Activated T-cell treated with anti-CD3 and anti-CD28 coated beads, Interleukin-2, amount 50 U/mL, for 24 hours (primary cell): ENCODE data around the gene RAET1G.
"Not testable (repeated sequence)": the region's sequence is repeated elsewhere in the genome, so short reads cannot be mapped to it uniquely, and the experiment has no call there.

ENCODE experiments used
- DNase-seq: peaks from one replicate; pipeline ENCODE4 v3.0.0-alpha.2; 2020
- H3K27ac Mint-ChIP-seq: 2 replicates; pipeline ENCODE4 v1.8.0; 2020; ENCODE audit warnings: mild to moderate bottlenecking, mixed read lengths
- H3K27me3 Mint-ChIP-seq: 2 replicates; pipeline ENCODE4 v1.8.0; 2020; ENCODE audit warnings: mixed read lengths
- H3K36me3 Mint-ChIP-seq: 2 replicates; pipeline ENCODE4 v1.8.0; 2020; ENCODE audit warnings: low read depth, mixed read lengths
- H3K4me1 Mint-ChIP-seq: 2 replicates; pipeline ENCODE4 v1.8.0; 2020; ENCODE audit warnings: low read depth, mixed read lengths
- H3K4me3 Mint-ChIP-seq: 2 replicates; pipeline ENCODE4 v1.8.0; 2020; ENCODE audit warnings: mild to moderate bottlenecking, moderate library complexity, mixed read lengths
- H3K9me3 Mint-ChIP-seq: 2 replicates; pipeline ENCODE4 v1.8.0; 2020; ENCODE audit warnings: mixed read lengths

The RAET1G gene

DNA sequence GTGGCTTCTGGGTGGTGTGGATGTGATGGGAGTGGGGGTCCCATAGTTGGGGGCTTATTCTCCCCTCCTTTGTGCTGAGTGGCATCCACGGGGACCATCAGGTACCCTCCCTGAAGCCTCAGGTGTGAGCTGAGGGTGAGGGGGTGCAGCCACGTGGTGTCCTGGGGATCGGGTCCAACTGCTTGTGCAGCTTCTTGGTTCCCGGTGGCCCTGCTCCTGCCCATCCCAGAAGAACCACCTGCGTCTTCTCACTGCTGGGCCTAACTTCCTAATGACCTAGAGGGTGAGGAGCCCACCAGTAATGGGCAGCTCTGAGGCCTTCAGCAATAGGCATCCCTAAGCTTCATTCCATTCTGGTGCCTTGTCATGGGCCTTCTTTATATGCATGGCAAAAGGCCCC is 20.4 kb upstream of the RAET1G start:
- not testable (repeated sequence) for DNase-seq, H3K27ac Mint-ChIP-seq
- peaks cover 67% of the 10 kb centered on the region for H3K27me3 Mint-ChIP-seq

DNA sequence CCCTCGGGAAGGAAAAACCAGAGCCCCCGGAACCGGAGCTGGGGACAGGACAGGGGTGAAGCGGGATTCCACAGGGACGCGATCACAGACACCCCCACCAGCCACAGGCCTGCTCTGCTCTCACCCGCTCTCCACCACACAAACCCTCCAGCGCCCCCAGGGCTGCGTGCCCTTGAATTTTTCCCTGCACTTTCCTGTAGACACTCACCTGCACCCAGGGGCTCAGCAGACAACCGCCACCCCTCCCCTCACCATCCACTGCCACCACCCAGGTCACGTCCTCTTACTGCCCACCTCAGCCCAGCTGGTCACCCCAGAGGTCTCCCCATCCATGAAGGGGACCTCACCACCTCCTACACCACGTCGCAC is 19.5 kb upstream of the RAET1G start:
- Mint-ChIP-seq H3K9me3 (no peaks in the 10 kb centered on the region), H3K27me3 (peaks cover 68% of the 10 kb centered on the region), H3K4me1 (peaks cover 36% of the 10 kb centered on the region), H3K27ac (no peak overlapping the region), H3K36me3 (no peaks in the 10 kb centered on the region), H3K4me3 (peak overlapping the region; percentile 79)
- DNase-seq, result no peak

More for the DNA sequence above, 20.4 kb upstream of the RAET1G start:
- H3K36me3 Mint-ChIP-seq, H3K4me3 Mint-ChIP-seq, H3K9me3 Mint-ChIP-seq: not testable (repeated sequence)
- H3K4me1 Mint-ChIP-seq, result peaks cover 32% of the 10 kb centered on the region

DNA sequence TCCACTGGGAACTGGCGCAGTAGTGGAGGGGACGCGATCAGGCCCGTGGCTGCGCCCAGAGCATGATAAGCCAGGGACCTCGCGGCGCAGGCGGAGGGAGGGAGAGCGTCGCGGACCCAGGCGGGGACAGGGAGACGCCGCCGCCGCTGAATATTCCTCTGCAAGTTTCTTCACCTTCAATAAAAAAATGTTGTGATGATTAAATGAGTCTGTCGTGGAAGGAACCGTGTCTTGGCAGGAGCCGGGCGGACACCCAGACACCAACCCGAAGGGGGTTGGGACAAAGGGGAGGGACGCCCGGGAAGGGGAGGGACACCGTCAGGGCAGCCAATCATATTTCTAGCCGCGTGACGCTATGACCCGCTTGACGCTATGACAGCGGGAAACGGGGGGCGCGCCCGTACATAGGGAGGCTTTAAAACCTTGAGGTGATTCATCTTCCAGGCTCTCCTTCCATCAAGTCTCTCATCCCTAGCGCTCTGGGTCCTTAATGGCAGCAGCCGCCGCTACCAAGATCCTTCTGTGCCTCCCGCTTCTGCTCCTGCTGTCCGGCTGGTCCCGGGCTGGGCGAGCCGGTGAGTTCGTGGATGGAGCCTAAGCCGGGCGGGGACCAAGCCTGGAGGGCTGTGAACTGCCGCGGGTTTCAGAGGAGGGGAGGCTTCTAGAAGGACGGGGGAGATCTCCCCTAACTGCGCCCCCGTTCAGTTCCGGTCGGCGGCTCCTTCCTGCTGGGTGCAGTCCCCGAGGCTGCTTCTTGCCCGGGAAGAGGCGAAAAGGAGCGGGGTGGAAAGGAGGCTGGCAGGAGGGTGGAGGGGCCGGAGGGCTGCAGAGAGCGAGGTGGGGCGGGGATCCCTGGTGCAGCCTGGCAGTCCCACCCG is 18.9 kb upstream of the RAET1G start, which contains the start of gene ULBP2:
Gene ULBP2, plus strand, starts transcription at position 432 of the 878 bp plus-strand sequence. Its CDS starts 59 bp downstream, at position 491.
- peak within 1 kb of the TSS; percentile 79 for H3K4me3 Mint-ChIP-seq
- H3K9me3 Mint-ChIP-seq, result no peaks in the 10 kb centered on the region
- DNase-seq, result peak; percentile 90
- peaks cover 36% of the 10 kb centered on the region for H3K4me1 Mint-ChIP-seq
- peak within 1 kb of the TSS; percentile 85 for H3K27ac Mint-ChIP-seq
- peaks cover 73% of the 10 kb centered on the region for H3K27me3 Mint-ChIP-seq
- no peaks in the 10 kb centered on the region for H3K36me3 Mint-ChIP-seq

DNA sequence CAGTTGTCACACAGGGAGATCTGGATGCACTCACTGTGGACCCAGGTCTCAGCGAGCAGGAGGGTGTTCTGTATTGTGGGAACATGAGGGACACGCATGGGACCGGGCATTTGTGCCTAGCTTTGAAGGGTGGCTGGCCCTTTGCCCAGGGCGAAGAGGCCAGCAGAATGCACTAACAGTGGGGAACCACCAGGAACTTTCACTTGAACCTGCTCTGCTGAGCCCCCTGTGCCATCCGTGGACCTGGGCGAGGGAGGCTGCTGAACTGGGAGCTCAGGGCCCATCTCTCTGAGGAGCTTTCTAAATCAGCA is 17.7 kb upstream of the RAET1G start:
- Mint-ChIP-seq H3K36me3 (no peaks in the 10 kb centered on the region), H3K27me3 (peaks cover 78% of the 10 kb centered on the region), H3K9me3 (no peaks in the 10 kb centered on the region), H3K4me3 (no peak overlapping the region), H3K4me1 (peaks cover 36% of the 10 kb centered on the region), H3K27ac (peak overlapping the region; percentile 10)
- DNase-seq, result no peak

DNA sequence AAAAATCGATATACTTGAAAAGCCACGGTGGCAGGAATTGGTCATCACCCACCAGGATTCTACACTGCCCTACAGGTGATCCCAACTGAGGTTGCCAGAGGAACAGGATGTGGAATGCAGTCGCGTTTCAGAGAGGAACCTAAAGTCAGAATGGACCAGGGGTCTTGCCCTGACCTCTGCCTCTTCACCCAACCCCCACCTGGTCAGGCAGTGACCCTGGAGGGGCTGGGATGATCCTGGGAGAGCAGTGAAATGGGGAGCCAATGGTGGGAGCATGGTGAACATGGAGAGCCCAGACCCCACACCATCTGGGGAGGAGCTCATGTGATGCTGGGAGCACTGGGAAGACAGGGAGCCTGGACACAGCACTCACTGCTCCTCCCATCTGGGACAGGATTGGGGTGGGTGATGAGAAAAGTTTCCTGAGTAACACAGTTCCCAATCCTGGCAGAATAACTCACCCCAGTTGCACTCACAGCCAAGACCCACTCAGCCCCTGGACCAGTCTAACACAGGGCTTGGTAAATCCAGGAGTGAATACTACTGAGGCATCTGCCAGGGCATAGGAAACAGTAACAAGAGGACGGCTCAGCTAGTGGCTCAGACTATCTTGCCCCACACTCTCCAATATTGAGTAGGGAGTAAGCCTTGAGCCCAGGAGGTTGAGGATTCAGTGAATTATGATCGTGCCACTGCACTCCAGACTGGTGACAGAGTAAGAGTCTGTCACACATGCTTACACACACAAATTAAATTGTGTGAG is 17.2 kb upstream of the RAET1G start:
- peaks cover 38% of the 10 kb centered on the region for H3K4me1 Mint-ChIP-seq
- peak overlapping the region; percentile 10 for H3K27ac Mint-ChIP-seq
- DNase-seq, result no peak
- no peaks in the 10 kb centered on the region for H3K9me3 Mint-ChIP-seq
- no peaks in the 10 kb centered on the region for H3K36me3 Mint-ChIP-seq
- H3K27me3 Mint-ChIP-seq, result peaks cover 83% of the 10 kb centered on the region
- H3K4me3 Mint-ChIP-seq, result no peak overlapping the region

DNA sequence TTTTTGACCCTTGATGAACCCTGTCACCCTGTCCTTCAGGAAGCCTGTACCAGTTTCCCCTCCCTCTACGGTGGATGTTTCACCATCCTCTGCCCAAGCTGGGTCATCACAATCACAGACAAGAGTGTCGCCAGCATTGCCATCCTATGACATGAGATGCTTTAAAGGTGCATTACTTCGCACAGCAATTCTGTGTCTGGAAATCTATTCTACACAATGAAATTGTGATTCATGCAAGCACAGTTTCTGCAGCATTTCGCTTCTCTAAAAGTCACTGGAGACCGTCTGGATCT is 16.4 kb upstream of the RAET1G start:
- Mint-ChIP-seq H3K27me3 (peaks cover 91% of the 10 kb centered on the region), H3K9me3 (no peaks in the 10 kb centered on the region), H3K4me1 (peaks cover 43% of the 10 kb centered on the region), H3K4me3 (peak overlapping the region; percentile 63), H3K27ac (no peak overlapping the region), H3K36me3 (no peaks in the 10 kb centered on the region)
- DNase-seq, result no peak

DNA sequence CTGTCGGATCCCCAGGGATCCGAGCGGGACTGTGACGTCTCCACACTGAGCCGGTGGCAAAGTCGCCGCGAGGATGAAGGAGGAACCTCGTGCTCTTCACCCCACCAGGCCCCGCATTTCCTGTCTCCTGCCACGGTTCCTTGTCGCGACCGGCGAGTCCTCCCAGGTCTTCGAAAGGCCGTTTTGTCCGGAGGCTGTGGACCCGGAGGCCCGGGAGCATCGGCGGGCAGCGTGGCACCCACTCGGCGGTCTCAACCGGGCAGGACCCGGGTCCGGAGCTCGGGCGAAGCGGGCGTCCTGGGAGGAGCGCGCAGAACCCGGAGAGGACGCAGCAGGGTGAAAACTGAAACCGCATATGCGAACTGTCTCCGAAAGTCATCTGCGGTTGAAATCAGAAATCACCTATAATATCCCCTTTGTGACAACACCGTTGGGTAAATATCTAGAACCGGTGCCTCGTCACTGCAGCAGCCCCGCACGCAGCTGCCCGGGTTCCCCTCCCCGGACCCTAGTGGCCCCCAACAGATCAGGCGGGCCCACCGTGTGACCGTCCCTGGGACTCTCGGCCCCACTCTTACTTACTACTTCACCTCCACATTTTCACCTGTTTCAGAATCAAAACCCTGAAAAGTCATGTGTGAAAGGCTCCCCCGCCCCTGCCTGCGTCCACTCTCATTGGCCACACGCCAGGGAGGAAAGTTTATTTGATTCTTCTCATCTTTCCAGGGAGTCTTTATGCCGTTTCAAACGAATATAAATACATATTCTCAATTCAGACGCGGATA is 15.8 kb upstream of the RAET1G start:
- no peaks in the 10 kb centered on the region for H3K36me3 Mint-ChIP-seq
- DNase-seq, result peak; percentile 63
- peak overlapping the region; percentile 4 for H3K27ac Mint-ChIP-seq
- no peaks in the 10 kb centered on the region for H3K9me3 Mint-ChIP-seq
- peaks cover 44% of the 10 kb centered on the region for H3K4me1 Mint-ChIP-seq
- H3K4me3 Mint-ChIP-seq, result peak overlapping the region; percentile 63
- peaks cover 90% of the 10 kb centered on the region for H3K27me3 Mint-ChIP-seq

DNA sequence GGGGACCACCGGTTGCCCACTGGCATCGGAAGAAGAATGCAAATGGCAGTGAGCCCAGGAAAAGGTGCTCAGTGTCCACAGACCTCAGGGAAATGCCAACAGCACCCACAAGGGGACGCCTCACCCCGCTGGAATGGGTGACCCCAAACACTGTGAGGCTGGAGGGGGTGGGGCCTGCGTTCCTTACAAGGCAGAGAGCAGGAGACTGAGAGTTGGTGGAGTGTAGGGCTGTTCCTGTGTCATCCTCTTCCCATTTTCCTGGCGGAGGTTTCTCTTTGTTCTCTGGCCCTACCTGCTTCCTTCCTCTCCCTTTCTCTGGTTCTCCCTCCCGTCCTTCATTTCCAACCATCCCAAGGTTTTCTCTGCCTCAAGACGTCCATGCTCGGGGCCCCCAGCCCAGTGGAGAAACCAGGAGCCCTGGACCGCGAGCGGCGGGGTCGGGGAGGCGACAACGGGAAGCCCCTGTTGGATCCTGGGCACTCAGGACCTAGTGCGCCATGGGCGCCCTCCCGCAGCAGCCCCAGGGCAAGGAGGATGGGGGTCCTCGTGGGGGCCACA is 15.2 kb upstream of the RAET1G start:
- not testable (repeated sequence) for H3K36me3 Mint-ChIP-seq, H3K27ac Mint-ChIP-seq, H3K4me3 Mint-ChIP-seq, H3K9me3 Mint-ChIP-seq, DNase-seq
- Mint-ChIP-seq H3K4me1 (peaks cover 44% of the 10 kb centered on the region), H3K27me3 (peaks cover 91% of the 10 kb centered on the region)

DNA sequence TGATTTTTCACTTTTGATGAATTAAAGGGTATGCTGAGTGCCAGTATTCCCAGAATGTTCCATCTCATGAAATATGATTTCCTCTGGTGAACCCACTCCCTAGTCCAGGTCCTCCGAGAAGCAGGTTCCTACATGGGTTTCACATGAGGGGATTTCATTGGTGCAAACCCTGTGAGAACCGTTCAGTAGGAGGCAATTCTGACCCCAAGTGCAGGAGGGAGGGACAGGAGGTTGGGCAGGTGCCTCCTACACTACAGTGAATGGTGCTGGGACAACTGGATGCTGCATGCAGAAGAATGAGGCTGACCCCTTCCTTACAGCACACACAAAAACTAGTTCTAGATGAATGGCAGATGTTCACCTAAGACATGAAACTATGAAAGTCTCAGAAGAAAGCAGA is 13.8 kb upstream of the RAET1G start:
- H3K4me1 Mint-ChIP-seq, result peaks cover 37% of the 10 kb centered on the region
- no peak overlapping the region for H3K4me3 Mint-ChIP-seq
- H3K27ac Mint-ChIP-seq, result no peak overlapping the region
- DNase-seq, result no peak
- H3K9me3 Mint-ChIP-seq, result no peaks in the 10 kb centered on the region
- no peaks in the 10 kb centered on the region for H3K36me3 Mint-ChIP-seq
- H3K27me3 Mint-ChIP-seq, result peaks cover 92% of the 10 kb centered on the region

DNA sequence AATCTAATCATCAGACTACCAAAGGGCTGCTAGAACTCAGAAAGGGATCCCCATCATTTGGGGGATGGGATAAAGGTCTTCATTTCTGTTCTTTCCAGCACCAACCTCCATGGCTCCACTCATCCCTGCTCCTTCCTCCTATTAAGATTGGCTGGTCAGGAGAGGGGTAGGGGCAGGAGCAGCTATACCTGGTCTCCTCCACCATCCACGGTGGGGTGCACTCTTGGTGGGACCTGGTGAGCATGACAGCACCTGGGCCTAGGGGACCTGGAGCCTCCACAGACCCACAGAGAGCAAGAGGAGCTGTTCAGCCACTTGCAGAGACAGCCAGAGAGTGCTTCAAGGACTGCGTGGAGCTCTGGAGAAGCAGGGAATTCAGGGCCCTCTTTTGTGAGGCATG is 12.7 kb upstream of the RAET1G start:
- no peak for DNase-seq
- Mint-ChIP-seq H3K27me3 (peaks cover 93% of the 10 kb centered on the region), H3K4me3 (no peak overlapping the region), H3K4me1 (peaks cover 32% of the 10 kb centered on the region), H3K36me3 (no peaks in the 10 kb centered on the region), H3K9me3 (no peaks in the 10 kb centered on the region), H3K27ac (no peak overlapping the region)

DNA sequence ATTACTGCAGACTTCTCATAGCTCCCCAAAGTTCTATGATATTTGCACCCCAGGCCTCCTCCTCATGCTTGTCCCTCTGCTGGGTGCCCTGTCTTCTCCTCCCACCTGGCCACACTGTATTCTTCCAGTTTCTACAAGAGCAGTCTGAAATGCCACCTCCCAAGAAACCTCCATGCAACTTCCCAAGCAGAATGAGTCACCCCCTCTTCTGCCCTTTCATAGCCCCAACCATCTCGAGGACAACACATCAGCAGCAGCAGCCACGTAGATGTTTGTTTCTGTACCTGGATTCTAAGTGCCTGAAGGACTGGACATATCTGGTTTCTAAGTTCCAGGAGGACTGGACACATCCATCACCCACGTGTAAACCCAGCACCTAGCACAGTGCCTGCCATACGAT is 12.3 kb upstream of the RAET1G start:
- H3K4me3 Mint-ChIP-seq, result no peak overlapping the region
- no peaks in the 10 kb centered on the region for H3K36me3 Mint-ChIP-seq
- no peak overlapping the region for H3K27ac Mint-ChIP-seq
- no peak for DNase-seq
- H3K4me1 Mint-ChIP-seq, result peaks cover 28% of the 10 kb centered on the region
- H3K9me3 Mint-ChIP-seq, result no peaks in the 10 kb centered on the region
- H3K27me3 Mint-ChIP-seq, result peaks cover 93% of the 10 kb centered on the region

DNA sequence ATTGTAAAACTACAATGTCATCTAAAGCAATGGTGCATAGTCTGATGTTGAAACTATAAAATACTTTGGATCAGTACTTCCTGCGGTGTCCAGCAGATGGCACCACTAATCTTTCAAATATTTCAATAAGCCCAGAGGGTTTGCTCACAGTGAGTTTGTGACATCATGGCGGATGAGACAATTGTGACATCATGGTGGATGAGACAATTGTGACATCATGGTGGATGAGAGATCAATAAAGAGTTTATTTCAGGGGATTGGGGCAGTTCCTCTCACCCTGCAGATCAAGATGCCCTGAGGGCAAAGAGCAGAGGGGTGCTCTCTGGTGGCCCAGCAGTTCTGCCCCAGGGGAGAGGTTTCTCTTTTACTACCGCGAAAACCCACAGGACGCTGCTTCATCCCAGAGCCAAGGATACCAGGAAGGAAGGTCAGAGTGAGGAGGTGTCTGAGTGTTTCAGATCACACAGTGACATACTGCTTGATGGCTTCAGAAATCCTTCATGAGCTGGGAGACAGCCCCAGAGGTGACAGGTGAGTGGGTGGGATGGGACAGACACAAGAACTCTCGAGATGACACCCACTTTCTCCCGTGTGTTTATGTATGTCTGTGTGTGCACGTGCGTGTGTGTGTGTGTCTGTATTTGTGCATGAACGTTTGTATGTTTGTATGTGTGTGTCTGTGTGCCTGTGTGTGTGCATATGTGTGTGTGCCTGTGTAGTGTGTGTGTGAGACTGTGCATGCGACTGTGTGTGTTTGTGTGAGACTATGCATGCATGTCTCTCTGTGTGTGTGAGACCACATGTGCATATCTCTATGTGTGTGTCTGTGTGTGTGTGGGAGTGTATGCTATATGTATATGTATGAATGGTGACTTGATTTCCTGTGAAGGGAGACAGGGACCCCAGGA is 11.6 kb upstream of the RAET1G start:
- peak; percentile 68 for DNase-seq
- Mint-ChIP-seq H3K4me1 (peaks cover 22% of the 10 kb centered on the region), H3K27me3 (peaks cover 93% of the 10 kb centered on the region), H3K27ac (no peak overlapping the region), H3K9me3 (no peaks in the 10 kb centered on the region), H3K4me3 (no peak overlapping the region), H3K36me3 (no peaks in the 10 kb centered on the region)

DNA sequence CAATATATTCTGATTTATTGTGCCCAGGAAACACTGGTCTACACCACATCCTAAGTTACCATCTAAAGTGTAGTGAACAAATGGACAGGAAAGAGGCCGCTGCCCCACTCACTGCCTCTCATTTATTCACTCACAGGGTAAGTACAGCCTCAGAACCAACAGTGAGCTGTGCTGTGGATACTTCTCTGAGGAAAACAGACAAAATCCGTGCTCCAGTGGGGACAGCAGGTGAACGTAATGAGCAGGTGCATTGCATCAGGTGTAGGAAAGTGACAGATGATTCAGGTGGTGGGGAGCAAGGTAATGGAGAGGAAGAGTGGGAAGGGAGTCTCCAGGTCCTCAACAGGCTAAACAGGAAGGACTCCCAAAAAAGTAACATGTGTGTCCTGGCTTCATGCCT is 10.5 kb upstream of the RAET1G start:
- Mint-ChIP-seq H3K27ac (no peak overlapping the region), H3K9me3 (no peaks in the 10 kb centered on the region), H3K4me3 (no peak overlapping the region)

DNA sequence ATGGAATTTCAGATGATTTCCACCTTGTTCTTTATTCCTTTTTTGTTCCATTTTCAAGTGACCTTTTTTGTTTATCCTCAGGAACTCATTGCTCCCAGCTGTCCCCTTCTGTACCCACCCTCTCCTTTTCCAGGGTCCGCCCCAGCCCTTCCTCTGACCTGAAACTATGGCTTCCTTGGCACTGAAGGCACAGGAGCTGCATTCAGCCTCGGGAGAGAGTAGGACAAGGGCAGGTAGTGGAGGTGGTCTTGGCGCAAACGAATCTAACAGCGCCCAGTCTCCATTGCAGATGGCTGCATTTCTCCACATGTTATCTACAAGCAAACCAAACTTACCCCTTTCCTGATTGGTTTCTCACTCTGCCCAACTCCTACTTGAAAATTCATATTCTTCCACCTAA is 10.1 kb upstream of the RAET1G start:
- H3K36me3 Mint-ChIP-seq, result no peaks in the 10 kb centered on the region
- no peak overlapping the region for H3K27ac Mint-ChIP-seq
- H3K27me3 Mint-ChIP-seq, result peaks cover 94% of the 10 kb centered on the region
- DNase-seq, result no peak
- H3K4me1 Mint-ChIP-seq, result peaks cover 9% of the 10 kb centered on the region
- no peaks in the 10 kb centered on the region for H3K9me3 Mint-ChIP-seq
- no peak overlapping the region for H3K4me3 Mint-ChIP-seq

More for the DNA sequence above, 10.5 kb upstream of the RAET1G start:
- no peaks in the 10 kb centered on the region for H3K36me3 Mint-ChIP-seq
- peaks cover 94% of the 10 kb centered on the region for H3K27me3 Mint-ChIP-seq
- peaks cover 13% of the 10 kb centered on the region for H3K4me1 Mint-ChIP-seq
- DNase-seq, result no peak
